Effector CD8-positive, alpha-beta T cell (primary cell): ENCODE data around the gene PSMC6.
"Not testable (repeated sequence)": the region's sequence is repeated elsewhere in the genome, so short reads cannot be mapped to it uniquely, and the experiment has no call there.

Experiments
- DNase-seq: peaks from one replicate; lab custom pipeline; 2025; lab: John Stamatoyannopoulos, UW

The PSMC6 gene

GRCh38 chr14:52723514-52724359, 16.7 kb downstream of the PSMC6 start:
- no peak for DNase-seq

GRCh38 chr14:52724360-52724644, 17.3 kb downstream of the PSMC6 start:
- no peak for DNase-seq

- not testable (repeated sequence) for DNase-seq
These were observed 20.5 kb downstream of the PSMC6 start for GRCh38 chr14:52727509-52727908.

- DNase-seq, result not testable (repeated sequence)
These were observed 22.0 kb downstream of the PSMC6 start for GRCh38 chr14:52729035-52729434.

- no peak for DNase-seq
These were observed 22.6 kb downstream of the PSMC6 start for GRCh38 chr14:52729585-52729924.

- peak; percentile 97 for DNase-seq
These were observed 23.1 kb downstream of the PSMC6 start, which contains the start of gene STYX for GRCh38 chr14:52729925-52730708. Gene STYX (plus strand): TSS chr14:52730166. CDS start chr14:52730475, 309 bp downstream.

- DNase-seq, result no peak
These were observed 23.7 kb downstream of the PSMC6 start for GRCh38 chr14:52730709-52731111.

- DNase-seq, result no peak
These were observed 26.8 kb downstream of the PSMC6 start for GRCh38 chr14:52733824-52734223.

- no peak for DNase-seq
These were observed 29.0 kb downstream of the PSMC6 start for GRCh38 chr14:52735921-52736489.

GRCh38 chr14:52738409-52738808, 31.4 kb downstream of the PSMC6 start:
- DNase-seq, result no peak

GRCh38 chr14:52740751-52741150, 33.8 kb downstream of the PSMC6 start:
- DNase-seq, result no peak

- no peak for DNase-seq
These were observed 34.9 kb downstream of the PSMC6 start for GRCh38 chr14:52741865-52742264.

GRCh38 chr14:52748647-52749292, 41.8 kb downstream of the PSMC6 start:
- no peak for DNase-seq

GRCh38 chr14:52755607-52756316, 48.8 kb downstream of the PSMC6 start:
- no peak for DNase-seq

GRCh38 chr14:52759145-52759544, 52.1 kb downstream of the PSMC6 start:
- no peak for DNase-seq

- not testable (repeated sequence) for DNase-seq
These were observed 55.9 kb downstream of the PSMC6 start for GRCh38 chr14:52762923-52763322.

GRCh38 chr14:52767058-52767833, 60.2 kb downstream of the PSMC6 start:
- DNase-seq, result no peak

- no peak for DNase-seq
These were observed 62.9 kb downstream of the PSMC6 start for GRCh38 chr14:52769887-52770286.

- no peak for DNase-seq
These were observed 69.8 kb downstream of the PSMC6 start for GRCh38 chr14:52776816-52777215.
